Measurements from ENCODE around the gene THSD1. TPM values are rescaled to one million over a fixed set of nuclear protein-coding genes. Genes with fewer than 3 reads are reported as not detected.

The THSD1 gene, protein sequence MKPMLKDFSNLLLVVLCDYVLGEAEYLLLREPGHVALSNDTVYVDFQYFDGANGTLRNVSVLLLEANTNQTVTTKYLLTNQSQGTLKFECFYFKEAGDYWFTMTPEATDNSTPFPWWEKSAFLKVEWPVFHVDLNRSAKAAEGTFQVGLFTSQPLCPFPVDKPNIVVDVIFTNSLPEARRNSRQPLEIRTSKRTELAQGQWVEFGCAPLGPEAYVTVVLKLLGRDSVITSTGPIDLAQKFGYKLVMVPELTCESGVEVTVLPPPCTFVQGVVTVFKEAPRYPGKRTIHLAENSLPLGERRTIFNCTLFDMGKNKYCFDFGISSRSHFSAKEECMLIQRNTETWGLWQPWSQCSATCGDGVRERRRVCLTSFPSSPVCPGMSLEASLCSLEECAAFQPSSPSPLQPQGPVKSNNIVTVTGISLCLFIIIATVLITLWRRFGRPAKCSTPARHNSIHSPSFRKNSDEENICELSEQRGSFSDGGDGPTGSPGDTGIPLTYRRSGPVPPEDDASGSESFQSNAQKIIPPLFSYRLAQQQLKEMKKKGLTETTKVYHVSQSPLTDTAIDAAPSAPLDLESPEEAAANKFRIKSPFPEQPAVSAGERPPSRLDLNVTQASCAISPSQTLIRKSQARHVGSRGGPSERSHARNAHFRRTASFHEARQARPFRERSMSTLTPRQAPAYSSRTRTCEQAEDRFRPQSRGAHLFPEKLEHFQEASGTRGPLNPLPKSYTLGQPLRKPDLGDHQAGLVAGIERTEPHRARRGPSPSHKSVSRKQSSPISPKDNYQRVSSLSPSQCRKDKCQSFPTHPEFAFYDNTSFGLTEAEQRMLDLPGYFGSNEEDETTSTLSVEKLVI
- total RNA-seq (1 to 10 TPM; 1.1 to 2.8 TPM), polyA plus RNA-seq (1 to 10 TPM in 1 of 2 donors, under 1 TPM in 1; 0.74 to 1.7 TPM)

DNA sequence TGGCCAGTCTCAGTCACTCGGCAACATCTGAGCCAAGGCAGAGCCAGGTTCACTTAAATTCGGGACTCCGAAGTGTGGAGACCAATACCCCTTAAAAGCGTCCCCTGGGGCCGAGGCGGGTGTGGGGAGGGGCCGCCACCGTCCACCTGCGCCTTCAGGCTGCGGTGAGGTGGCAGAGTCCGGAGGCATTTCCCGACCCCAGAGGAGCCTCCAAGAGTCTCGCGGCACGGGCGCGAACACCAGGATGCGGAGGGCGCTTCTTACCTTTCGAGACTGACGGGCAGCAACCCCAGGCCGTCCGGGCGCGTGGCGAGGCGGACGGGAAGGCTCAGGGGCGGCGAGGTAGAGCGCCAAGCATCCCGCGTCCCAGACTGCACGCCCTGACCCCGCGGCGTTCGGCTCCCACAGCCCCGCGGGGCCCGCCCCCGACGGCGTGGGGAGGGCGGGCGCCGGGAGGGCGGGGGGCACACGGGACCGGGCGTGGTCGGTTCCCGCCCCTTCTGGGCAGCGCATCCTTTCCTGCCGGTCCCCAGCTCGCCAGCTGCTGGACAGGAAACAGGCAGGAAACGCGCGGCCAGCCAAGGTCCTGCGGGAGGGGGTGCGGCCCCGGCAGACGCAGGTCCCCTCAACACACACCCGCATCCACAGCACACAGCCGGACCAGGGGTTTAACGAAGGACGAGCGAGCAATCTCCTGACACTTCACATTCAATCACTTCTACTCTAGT, at the start of gene THSD1:
Gene THSD1, minus strand, starts transcription at position 406 of the 728 bp plus-strand sequence. CDS start 3,572 bp downstream, outside the sequence.
- 2% methylated on average over 68 of the region's 68 CpGs for WGBS
- Histone ChIP-seq H3K9ac (ENCODE audit: low read depth in 1 of 2, low read length in 2 of 2) (peak within 1 kb of the TSS in 1 of 2 donors; percentile 31), H3K4me1 (ENCODE audit: control insufficient read depth in 4 of 4, insufficient read depth in 4 of 4, low read length in 3 of 4) (peaks cover 2 to 13% (median 10%) of the 10 kb centered on the region in 4 donors)

DNA sequence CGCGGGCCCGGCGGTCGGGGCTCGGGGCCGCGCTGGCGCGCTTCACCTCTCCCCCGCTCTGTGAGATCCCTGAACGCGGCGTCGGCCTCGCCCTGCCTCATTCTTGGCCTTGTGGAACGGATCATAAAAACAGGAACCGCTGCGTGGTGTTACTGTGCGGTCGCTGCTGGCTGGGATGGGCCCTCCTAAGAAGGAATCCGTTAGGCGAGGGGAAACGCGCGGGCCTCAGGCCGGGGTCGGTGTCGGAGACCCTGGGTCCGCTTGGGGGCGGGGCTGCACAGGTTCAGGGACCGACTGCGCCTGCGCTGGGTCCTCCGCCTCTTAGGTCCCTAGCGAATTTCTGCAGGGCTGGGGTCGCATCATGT, 49.7 kb upstream of the THSD1 start:
- Histone ChIP-seq H3K9me3 (ENCODE audit: control insufficient read depth in 4 of 4, low read length in 3 of 4) (no peaks in the 10 kb centered on the region), H3K36me3 (ENCODE audit: control insufficient read depth in 4 of 4, insufficient read depth in 3 of 4, low read depth in 1 of 4, low read length in 3 of 4) (no peaks in the 10 kb centered on the region), H3K27ac (ENCODE audit: low read depth in 1 of 2, low read length in 2 of 2) (peak overlapping the region; percentile 66 to 85), H3K27me3 (ENCODE audit: control insufficient read depth in 4 of 4, insufficient read depth in 4 of 4, low read length in 3 of 4) (no peaks in the 10 kb centered on the region), H3K4me1 (ENCODE audit: control insufficient read depth in 4 of 4, insufficient read depth in 4 of 4, low read length in 3 of 4) (peaks cover 0 to 22% (median 16%) of the 10 kb centered on the region in 4 donors), H3K9ac (ENCODE audit: low read depth in 1 of 2, low read length in 2 of 2) (peak overlapping the region; percentile 1 to 80), H3K4me3 (ENCODE audit: low read depth in 1 of 3, low read length in 3 of 3) (peak overlapping the region; percentile 81 to 99 (median 83))
- peak; percentile 85 for DNase-seq (ENCODE audit: low spot score)
- WGBS = under 1% methylated on average over 37 of the region's 37 CpGs
- TF ChIP-seq, protein P1, sequence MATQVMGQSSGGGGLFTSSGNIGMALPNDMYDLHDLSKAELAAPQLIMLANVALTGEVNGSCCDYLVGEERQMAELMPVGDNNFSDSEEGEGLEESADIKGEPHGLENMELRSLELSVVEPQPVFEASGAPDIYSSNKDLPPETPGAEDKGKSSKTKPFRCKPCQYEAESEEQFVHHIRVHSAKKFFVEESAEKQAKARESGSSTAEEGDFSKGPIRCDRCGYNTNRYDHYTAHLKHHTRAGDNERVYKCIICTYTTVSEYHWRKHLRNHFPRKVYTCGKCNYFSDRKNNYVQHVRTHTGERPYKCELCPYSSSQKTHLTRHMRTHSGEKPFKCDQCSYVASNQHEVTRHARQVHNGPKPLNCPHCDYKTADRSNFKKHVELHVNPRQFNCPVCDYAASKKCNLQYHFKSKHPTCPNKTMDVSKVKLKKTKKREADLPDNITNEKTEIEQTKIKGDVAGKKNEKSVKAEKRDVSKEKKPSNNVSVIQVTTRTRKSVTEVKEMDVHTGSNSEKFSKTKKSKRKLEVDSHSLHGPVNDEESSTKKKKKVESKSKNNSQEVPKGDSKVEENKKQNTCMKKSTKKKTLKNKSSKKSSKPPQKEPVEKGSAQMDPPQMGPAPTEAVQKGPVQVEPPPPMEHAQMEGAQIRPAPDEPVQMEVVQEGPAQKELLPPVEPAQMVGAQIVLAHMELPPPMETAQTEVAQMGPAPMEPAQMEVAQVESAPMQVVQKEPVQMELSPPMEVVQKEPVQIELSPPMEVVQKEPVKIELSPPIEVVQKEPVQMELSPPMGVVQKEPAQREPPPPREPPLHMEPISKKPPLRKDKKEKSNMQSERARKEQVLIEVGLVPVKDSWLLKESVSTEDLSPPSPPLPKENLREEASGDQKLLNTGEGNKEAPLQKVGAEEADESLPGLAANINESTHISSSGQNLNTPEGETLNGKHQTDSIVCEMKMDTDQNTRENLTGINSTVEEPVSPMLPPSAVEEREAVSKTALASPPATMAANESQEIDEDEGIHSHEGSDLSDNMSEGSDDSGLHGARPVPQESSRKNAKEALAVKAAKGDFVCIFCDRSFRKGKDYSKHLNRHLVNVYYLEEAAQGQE (IDR thresholded peaks at IDR 0.05) = no peak
- TF ChIP-seq JUND (IDR thresholded peaks at IDR 0.05) (no peak), TAF1 (conservative IDR thresholded peaks at IDR 0.05) (no peak), FOXA2 (IDR thresholded peaks at IDR 0.05) (no peak), SP1 (IDR thresholded peaks at IDR 0.05) (no peak), RAD21 (IDR thresholded peaks at IDR 0.05) (no peak), EGR1 (IDR thresholded peaks at IDR 0.05; ENCODE audit: low read depth in 2 of 2) (no peak), HNF4G (IDR thresholded peaks at IDR 0.05) (no peak), RXRA (IDR thresholded peaks at IDR 0.05) (no peak)
- TF ChIP-seq, protein P2, sequence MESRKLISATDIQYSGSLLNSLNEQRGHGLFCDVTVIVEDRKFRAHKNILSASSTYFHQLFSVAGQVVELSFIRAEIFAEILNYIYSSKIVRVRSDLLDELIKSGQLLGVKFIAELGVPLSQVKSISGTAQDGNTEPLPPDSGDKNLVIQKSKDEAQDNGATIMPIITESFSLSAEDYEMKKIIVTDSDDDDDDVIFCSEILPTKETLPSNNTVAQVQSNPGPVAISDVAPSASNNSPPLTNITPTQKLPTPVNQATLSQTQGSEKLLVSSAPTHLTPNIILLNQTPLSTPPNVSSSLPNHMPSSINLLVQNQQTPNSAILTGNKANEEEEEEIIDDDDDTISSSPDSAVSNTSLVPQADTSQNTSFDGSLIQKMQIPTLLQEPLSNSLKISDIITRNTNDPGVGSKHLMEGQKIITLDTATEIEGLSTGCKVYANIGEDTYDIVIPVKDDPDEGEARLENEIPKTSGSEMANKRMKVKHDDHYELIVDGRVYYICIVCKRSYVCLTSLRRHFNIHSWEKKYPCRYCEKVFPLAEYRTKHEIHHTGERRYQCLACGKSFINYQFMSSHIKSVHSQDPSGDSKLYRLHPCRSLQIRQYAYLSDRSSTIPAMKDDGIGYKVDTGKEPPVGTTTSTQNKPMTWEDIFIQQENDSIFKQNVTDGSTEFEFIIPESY (IDR thresholded peaks at IDR 0.05) = no peak
- TF ChIP-seq, protein P3, sequence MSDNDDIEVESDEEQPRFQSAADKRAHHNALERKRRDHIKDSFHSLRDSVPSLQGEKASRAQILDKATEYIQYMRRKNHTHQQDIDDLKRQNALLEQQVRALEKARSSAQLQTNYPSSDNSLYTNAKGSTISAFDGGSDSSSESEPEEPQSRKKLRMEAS (IDR thresholded peaks at IDR 0.05) = no peak
- TF ChIP-seq, protein P4, sequence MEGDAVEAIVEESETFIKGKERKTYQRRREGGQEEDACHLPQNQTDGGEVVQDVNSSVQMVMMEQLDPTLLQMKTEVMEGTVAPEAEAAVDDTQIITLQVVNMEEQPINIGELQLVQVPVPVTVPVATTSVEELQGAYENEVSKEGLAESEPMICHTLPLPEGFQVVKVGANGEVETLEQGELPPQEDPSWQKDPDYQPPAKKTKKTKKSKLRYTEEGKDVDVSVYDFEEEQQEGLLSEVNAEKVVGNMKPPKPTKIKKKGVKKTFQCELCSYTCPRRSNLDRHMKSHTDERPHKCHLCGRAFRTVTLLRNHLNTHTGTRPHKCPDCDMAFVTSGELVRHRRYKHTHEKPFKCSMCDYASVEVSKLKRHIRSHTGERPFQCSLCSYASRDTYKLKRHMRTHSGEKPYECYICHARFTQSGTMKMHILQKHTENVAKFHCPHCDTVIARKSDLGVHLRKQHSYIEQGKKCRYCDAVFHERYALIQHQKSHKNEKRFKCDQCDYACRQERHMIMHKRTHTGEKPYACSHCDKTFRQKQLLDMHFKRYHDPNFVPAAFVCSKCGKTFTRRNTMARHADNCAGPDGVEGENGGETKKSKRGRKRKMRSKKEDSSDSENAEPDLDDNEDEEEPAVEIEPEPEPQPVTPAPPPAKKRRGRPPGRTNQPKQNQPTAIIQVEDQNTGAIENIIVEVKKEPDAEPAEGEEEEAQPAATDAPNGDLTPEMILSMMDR (IDR thresholded peaks at IDR 0.05; ENCODE audit: low read depth, low read length, missing input control) = no peak
- TF ChIP-seq, protein P5, sequence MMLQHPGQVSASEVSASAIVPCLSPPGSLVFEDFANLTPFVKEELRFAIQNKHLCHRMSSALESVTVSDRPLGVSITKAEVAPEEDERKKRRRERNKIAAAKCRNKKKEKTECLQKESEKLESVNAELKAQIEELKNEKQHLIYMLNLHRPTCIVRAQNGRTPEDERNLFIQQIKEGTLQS (IDR thresholded peaks at IDR 0.05) = no peak

More for the DNA sequence above, at the start of gene THSD1:
- H3K27me3 ChIP-seq (ENCODE audit: control insufficient read depth in 4 of 4, insufficient read depth in 4 of 4, low read length in 3 of 4) = no peaks in the 10 kb centered on the region
- H3K4me3 ChIP-seq (ENCODE audit: low read depth in 1 of 3, low read length in 3 of 3) = peak within 1 kb of the TSS; percentile 41 to 67 (median 63)
- TF ChIP-seq, protein P1 (IDR thresholded peaks at IDR 0.05) = peak; percentile 1
- TF ChIP-seq FOXA2 (IDR thresholded peaks at IDR 0.05) = no peak
- DNase-seq (ENCODE audit: low spot score) = no peak
- H3K9me3 ChIP-seq (ENCODE audit: control insufficient read depth in 4 of 4, low read length in 3 of 4) = no peaks in the 10 kb centered on the region
- H3K27ac ChIP-seq (ENCODE audit: low read depth in 1 of 2, low read length in 2 of 2) = peak within 1 kb of the TSS; percentile 41 to 42
- H3K36me3 ChIP-seq (ENCODE audit: control insufficient read depth in 4 of 4, insufficient read depth in 3 of 4, low read depth in 1 of 4, low read length in 3 of 4) = peaks cover 0 to 3% (median 0%) of the 10 kb centered on the region in 4 donors

All from liver (tissue), 9 donors.